ENCODE measurements around the gene PEX16.

Gene PEX16

DNA sequence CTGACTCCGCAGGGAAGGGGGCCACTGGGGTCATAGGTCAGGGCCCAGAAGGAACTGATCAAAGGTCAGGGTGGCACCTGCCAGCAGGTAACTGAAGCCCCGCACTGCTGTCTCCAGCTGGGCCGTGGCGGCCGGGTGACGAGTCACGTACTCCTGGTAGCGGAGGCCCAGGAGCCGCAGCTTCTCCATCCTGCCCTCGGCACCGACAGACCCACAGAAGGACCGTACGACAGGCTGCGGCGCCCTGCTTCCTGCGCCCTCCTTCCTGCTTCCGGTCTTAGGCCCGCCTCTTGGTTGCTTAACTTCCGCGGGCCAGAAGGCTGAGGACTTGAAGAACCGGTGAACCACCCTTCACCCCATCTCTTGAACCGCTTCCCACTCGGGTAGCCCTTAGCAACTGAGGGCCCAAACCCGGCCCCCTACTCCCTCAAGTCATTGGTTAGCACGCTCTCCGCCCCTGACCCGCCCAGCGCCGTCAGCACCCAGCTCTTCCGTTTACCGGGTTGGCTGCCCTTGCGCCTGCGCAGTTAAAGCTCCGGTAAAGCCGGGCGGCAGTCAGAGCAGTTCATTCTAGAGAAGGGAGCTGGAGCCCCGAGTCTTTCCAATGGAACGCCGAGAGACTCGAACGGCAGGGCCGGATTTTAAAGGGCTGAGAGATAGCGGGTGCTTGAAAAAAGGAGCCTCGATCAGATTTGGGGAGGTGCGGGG, at the start of gene PEX16:
TSS of gene PEX16 (minus strand) at position 255 of the 708 bp plus-strand sequence. CDS start at position 189, 66 bp downstream.
- peak within 1 kb of the TSS; percentile 90 for H3K4me3 ChIP-seq (ENCODE audit: low read depth, low read length)
- DNase-seq (ENCODE audit: low read depth), result peak; percentile 99
- TF ChIP-seq POLR2A (IDR thresholded peaks at IDR 0.05; ENCODE audit: extremely low read depth, insufficient read length), result peak; percentile 75
- TF ChIP-seq, protein P1, sequence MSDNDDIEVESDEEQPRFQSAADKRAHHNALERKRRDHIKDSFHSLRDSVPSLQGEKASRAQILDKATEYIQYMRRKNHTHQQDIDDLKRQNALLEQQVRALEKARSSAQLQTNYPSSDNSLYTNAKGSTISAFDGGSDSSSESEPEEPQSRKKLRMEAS (IDR thresholded peaks at IDR 0.05; ENCODE audit: low read depth, low read length), result peak; percentile 54
- TF ChIP-seq, protein P2, sequence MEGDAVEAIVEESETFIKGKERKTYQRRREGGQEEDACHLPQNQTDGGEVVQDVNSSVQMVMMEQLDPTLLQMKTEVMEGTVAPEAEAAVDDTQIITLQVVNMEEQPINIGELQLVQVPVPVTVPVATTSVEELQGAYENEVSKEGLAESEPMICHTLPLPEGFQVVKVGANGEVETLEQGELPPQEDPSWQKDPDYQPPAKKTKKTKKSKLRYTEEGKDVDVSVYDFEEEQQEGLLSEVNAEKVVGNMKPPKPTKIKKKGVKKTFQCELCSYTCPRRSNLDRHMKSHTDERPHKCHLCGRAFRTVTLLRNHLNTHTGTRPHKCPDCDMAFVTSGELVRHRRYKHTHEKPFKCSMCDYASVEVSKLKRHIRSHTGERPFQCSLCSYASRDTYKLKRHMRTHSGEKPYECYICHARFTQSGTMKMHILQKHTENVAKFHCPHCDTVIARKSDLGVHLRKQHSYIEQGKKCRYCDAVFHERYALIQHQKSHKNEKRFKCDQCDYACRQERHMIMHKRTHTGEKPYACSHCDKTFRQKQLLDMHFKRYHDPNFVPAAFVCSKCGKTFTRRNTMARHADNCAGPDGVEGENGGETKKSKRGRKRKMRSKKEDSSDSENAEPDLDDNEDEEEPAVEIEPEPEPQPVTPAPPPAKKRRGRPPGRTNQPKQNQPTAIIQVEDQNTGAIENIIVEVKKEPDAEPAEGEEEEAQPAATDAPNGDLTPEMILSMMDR (IDR thresholded peaks at IDR 0.05; ENCODE audit: low read depth, low read length), result no peak
- TF ChIP-seq MYC (IDR thresholded peaks at IDR 0.05; ENCODE audit: low read depth, low read length), result peak; percentile 61; the same call in 1 of the 2 replicates

DNA sequence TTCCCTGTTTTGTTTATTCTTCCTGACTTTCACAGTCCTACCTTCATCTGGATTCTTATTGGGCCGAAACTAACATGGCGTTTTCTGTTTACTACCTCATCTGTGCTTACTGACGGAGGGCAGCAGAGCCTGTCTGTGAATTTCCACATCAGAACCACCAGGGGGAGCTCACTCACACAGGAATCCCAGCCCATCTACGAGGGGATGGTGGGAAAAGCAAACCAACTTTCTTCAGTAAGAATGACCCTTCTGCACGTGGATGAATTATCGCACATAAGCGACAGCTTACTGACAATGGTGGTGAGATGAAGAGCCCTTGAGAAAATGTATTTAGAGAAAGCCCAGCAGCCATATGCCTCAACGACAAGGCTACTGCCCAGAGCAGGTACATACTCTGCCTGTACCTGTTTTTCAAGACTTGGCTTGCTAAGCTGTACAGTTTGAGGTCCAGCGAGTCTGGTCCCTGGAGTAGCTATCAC, 47.3 kb upstream of the PEX16 start:
- TF ChIP-seq MYC (IDR thresholded peaks at IDR 0.05; ENCODE audit: low read depth, low read length), result no peak
- TF ChIP-seq, protein P1 (IDR thresholded peaks at IDR 0.05; ENCODE audit: low read depth, low read length), result peak; percentile 47; the same call in 1 of the 2 replicates
- TF ChIP-seq, protein P2 (IDR thresholded peaks at IDR 0.05; ENCODE audit: low read depth, low read length), result peak; percentile 89
- H3K4me3 ChIP-seq (ENCODE audit: low read depth, low read length), result no peak overlapping the region
- DNase-seq (ENCODE audit: low read depth), result peak; percentile 80

DNA sequence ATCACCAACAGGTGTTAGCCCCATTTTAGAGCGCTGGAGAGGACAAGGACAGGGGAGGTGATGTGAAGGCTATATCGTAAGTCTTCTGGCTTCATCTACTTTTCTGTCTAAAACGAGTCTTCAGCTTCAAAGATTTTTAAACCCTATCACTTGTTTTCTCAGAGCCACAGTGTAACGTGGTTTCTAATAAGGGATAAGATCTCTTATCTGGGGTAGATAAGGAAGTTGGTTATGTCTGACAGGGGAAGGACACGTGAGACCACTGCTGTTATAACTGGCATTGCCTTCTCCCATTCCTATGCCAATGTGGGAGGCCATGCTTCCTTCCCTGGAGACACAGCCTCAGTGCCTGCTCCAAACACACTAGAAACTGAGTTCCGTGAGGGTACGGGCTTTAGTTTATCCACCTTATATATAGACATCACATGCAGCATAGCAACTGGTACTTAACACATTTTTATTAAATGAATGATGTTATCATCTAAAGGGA, 44.1 kb upstream of the PEX16 start:
- TF ChIP-seq, protein P2 (IDR thresholded peaks at IDR 0.05; ENCODE audit: low read depth, low read length), result no peak
- TF ChIP-seq POLR2A (IDR thresholded peaks at IDR 0.05; ENCODE audit: extremely low read depth, insufficient read length) (no peak), MYC (IDR thresholded peaks at IDR 0.05; ENCODE audit: low read depth, low read length) (no peak)
- TF ChIP-seq, protein P1 (IDR thresholded peaks at IDR 0.05; ENCODE audit: low read depth, low read length), result no peak
- DNase-seq (ENCODE audit: low read depth), result peak; percentile 3
- no peak overlapping the region for H3K4me3 ChIP-seq (ENCODE audit: low read depth, low read length)

DNA sequence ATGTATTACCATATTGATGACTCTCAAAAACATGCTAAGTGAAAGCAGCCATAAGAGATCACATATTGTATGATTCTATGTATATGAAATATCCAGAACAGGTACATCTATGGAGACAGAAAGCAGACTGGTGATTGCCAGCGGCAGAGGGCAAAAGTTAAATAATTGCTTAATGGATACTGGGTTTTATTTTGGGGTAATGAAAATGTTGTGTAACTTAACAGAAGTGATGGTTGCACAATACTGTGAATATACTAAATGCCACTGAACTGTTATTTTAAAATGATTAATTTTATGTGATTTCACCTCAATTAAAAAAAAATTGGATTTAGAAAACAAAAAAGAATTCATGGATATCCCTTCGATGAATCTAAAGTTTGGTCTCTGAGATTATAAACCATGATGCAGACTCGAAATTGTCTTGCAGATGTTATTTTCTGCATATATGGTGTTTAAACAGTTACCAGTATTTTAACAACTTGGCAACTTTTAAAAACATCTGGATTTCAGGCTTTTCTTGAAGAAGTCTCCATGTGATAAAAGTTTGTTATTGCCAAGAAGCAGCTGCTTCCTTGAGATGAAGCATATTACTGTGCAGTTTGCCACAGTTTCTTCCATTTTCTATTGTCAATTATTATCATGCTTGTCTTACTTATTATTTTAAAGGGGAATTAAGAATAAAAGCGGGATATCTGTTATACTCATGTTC, 42.9 kb upstream of the PEX16 start:
- TF ChIP-seq MYC (IDR thresholded peaks at IDR 0.05; ENCODE audit: low read depth, low read length), result no peak
- no peak for DNase-seq (ENCODE audit: low read depth)
- H3K4me3 ChIP-seq (ENCODE audit: low read depth, low read length), result no peak overlapping the region

DNA sequence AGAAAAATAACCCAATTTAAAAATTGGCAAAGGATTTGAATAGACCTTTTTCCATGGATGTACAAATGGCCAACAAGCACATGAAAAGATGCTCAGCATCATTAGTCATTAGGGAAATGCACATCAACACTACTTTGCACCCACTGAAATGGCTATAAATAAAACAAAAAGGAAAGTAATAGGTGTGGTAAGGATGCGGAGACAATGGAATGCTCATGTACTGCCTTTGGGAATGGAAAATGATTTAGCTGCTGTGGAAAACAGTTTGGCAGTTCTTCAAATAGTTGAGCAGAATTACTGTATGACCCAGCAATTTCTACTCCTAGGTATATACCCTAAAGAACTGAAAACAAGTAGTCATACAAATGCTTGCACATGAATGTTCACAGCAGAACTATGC, 42.2 kb upstream of the PEX16 start:
- no peak overlapping the region for H3K4me3 ChIP-seq (ENCODE audit: low read depth, low read length)
- DNase-seq (ENCODE audit: low read depth), result no peak
- TF ChIP-seq MYC (IDR thresholded peaks at IDR 0.05; ENCODE audit: low read depth, low read length), result no peak
- no peak for TF ChIP-seq POLR2A (IDR thresholded peaks at IDR 0.05; ENCODE audit: extremely low read depth, insufficient read length)
- TF ChIP-seq, protein P1 (IDR thresholded peaks at IDR 0.05; ENCODE audit: low read depth, low read length), result no peak

DNA sequence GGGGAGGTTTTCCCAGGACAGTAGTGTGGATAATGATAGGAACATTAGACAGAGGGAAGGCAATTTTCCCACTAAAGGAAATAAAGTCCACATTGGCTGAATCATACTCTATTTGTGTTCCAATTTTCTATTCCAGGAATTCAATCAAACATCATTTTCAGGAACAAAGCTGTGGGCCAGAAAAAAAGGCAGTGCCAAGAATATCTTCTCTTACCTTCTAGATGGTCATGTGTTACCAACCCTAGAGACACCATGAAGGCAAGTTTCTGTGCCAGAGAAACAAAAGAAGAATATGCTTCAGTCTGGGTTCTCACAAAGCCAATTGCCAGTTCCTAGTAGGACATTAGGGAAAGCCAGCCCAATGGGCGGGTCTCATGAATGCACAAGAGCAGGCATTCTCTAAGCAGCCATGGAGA, 32.3 kb upstream of the PEX16 start:
- DNase-seq (ENCODE audit: low read depth), result no peak
- H3K4me3 ChIP-seq (ENCODE audit: low read depth, low read length), result no peak overlapping the region
- TF ChIP-seq, protein P1 (IDR thresholded peaks at IDR 0.05; ENCODE audit: low read depth, low read length), result no peak
- no peak for TF ChIP-seq MYC (IDR thresholded peaks at IDR 0.05; ENCODE audit: low read depth, low read length)
- TF ChIP-seq, protein P2 (IDR thresholded peaks at IDR 0.05; ENCODE audit: low read depth, low read length), result no peak
- TF ChIP-seq POLR2A (IDR thresholded peaks at IDR 0.05; ENCODE audit: extremely low read depth, insufficient read length), result no peak
